HG03045 (cell line): Measurements from ENCODE around the gene HPCA.

ENCODE experiments used
- ATAC-seq: cut with Tn5 transposase; IDR thresholded peaks from one replicate; pipeline ENCODE4 v1.9.1; 2021; ENCODE audit warnings: mild to moderate bottlenecking, moderate library complexity; ENCODE audit not compliant: unreplicated experiment

Gene HPCA

GRCh38 chr1:32886004-32886827 lies at the start of gene HPCA:
Gene HPCA (plus strand): TSS chr1:32886491. CDS start chr1:32888899, 2,408 bp downstream.
- ATAC-seq: no peak

- ATAC-seq: no peak
These were observed 37.8 kb upstream of the HPCA start for GRCh38 chr1:32848354-32849063.

- ATAC-seq: no peak
These were observed 30.3 kb upstream of the HPCA start for GRCh38 chr1:32855861-32856617.

GRCh38 chr1:32858136-32858535 lies 28.2 kb upstream of the HPCA start:
- no peak for ATAC-seq

GRCh38 chr1:32858791-32859190 lies 27.5 kb upstream of the HPCA start:
- ATAC-seq: no peak

- ATAC-seq: no peak
These were observed 26.4 kb upstream of the HPCA start for GRCh38 chr1:32859915-32860314.

- no peak for ATAC-seq
These were observed 25.7 kb upstream of the HPCA start for GRCh38 chr1:32860566-32860965.

- ATAC-seq: no peak
These were observed 24.2 kb upstream of the HPCA start for GRCh38 chr1:32861904-32862695.

- ATAC-seq: no peak
These were observed 22.9 kb upstream of the HPCA start for GRCh38 chr1:32863218-32863880.

- no peak for ATAC-seq
These were observed 22.4 kb upstream of the HPCA start for GRCh38 chr1:32863881-32864245.

- no peak for ATAC-seq
These were observed 21.8 kb upstream of the HPCA start for GRCh38 chr1:32864375-32865019.

GRCh38 chr1:32865639-32866405 lies 20.5 kb upstream of the HPCA start:
- ATAC-seq: no peak

- ATAC-seq: no peak
These were observed 19.1 kb upstream of the HPCA start for GRCh38 chr1:32867151-32867550.

- no peak for ATAC-seq
These were observed 18.6 kb upstream of the HPCA start for GRCh38 chr1:32867671-32868070.

- no peak for ATAC-seq
These were observed 18.2 kb upstream of the HPCA start for GRCh38 chr1:32868085-32868484.

- ATAC-seq: no peak
These were observed 17.4 kb upstream of the HPCA start for GRCh38 chr1:32868806-32869455.

GRCh38 chr1:32869923-32870614 lies 16.2 kb upstream of the HPCA start:
- no peak for ATAC-seq
